ENCODE results near the gene OLFML1.

DNA sequence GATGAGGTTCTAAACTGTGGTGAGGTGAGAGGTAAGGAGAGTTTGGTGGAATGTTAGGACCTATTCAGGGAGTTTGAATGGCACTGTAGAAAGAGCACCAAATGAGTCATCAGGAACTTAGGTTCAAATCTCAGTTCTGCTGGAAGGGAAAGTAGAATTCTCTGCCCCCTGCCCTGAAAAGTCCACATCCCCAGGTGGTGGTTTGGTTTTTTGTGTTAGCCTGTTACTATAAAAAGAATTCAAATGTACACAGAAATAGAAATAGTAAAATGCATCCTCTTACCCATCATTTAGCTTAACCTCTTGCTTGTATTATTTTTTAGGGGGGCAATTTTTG, 48.7 kb downstream of the OLFML1 start:
- TF ChIP-seq RARB (CRISPR knock-in tag; IDR thresholded peaks at IDR 0.05) (no peak), ZNF8 (CRISPR knock-in tag; IDR thresholded peaks at IDR 0.05) (no peak), CSDC2 (CRISPR knock-in tag; IDR thresholded peaks at IDR 0.05) (no peak), SNAI2 (CRISPR knock-in tag; IDR thresholded peaks at IDR 0.05) (no peak)
- TF ChIP-seq, protein P1, sequence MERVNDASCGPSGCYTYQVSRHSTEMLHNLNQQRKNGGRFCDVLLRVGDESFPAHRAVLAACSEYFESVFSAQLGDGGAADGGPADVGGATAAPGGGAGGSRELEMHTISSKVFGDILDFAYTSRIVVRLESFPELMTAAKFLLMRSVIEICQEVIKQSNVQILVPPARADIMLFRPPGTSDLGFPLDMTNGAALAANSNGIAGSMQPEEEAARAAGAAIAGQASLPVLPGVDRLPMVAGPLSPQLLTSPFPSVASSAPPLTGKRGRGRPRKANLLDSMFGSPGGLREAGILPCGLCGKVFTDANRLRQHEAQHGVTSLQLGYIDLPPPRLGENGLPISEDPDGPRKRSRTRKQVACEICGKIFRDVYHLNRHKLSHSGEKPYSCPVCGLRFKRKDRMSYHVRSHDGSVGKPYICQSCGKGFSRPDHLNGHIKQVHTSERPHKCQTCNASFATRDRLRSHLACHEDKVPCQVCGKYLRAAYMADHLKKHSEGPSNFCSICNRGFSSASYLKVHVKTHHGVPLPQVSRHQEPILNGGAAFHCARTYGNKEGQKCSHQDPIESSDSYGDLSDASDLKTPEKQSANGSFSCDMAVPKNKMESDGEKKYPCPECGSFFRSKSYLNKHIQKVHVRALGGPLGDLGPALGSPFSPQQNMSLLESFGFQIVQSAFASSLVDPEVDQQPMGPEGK (CRISPR knock-in tag; IDR thresholded peaks at IDR 0.05; ENCODE audit: borderline replicate concordance): no peak

Measured in SK-N-SH treated with all-trans-retinoic acid at 6 μM for 48 hours (cell line).